Activated T-helper 17 cell treated with anti-CD3 and anti-CD28 coated beads, Interleukin-2, amount 50 U/mL, for 72 hours (primary cell): ENCODE data around the gene COG1. TPM values are rescaled to one million over a fixed set of nuclear protein-coding genes. Genes with fewer than 3 reads are reported as not detected.

Source experiments
- ATAC-seq: fragments of 150-1000 bp; cut with Tn5 transposase; replicated peaks from 2 replicates; pipeline ENCODE4 v1.10.0; 2021; ENCODE audit warnings: mild to moderate bottlenecking, moderate library complexity
- H3K27ac Mint-ChIP-seq: one replicate; pipeline ENCODE4 v1.8.0; 2022; ENCODE audit warnings: mixed read lengths
- H3K27me3 Mint-ChIP-seq: one replicate; pipeline ENCODE4 v1.8.0; 2022; ENCODE audit warnings: mixed read lengths
- H3K36me3 Mint-ChIP-seq: one replicate; pipeline ENCODE4 v1.8.0; 2022; ENCODE audit warnings: low read depth, mild to moderate bottlenecking, mixed read lengths
- H3K4me1 Mint-ChIP-seq: one replicate; pipeline ENCODE4 v1.8.0; 2022; ENCODE audit warnings: mixed read lengths
- H3K4me3 Mint-ChIP-seq: one replicate; pipeline ENCODE4 v1.8.0; 2022; ENCODE audit warnings: mild to moderate bottlenecking, mixed read lengths
- H3K9me3 Mint-ChIP-seq: one replicate; pipeline ENCODE4 v1.8.0; 2022; ENCODE audit warnings: mixed read lengths
- total RNA-seq, 2 donors: library from RNA; stranded (reverse); gene quantifications; one replicate each; pipeline ENCODE4 v1.2.3, GENCODE V29; 2022

The COG1 gene
- total RNA-seq, 2 donors from 2014 or later, result 22.5 to 27.3 TPM

GRCh38 chr17:73249700-73250099 lies 56.8 kb downstream of the COG1 start:
- H3K4me1 Mint-ChIP-seq, result no peaks in the 10 kb centered on the region
- H3K4me3 Mint-ChIP-seq, result no peak overlapping the region
- H3K9me3 Mint-ChIP-seq, result no peaks in the 10 kb centered on the region
- H3K36me3 Mint-ChIP-seq, result peaks cover 23% of the 10 kb centered on the region
- no peaks in the 10 kb centered on the region for H3K27me3 Mint-ChIP-seq
- no peak for ATAC-seq
- no peak overlapping the region for H3K27ac Mint-ChIP-seq

- H3K27me3 Mint-ChIP-seq, result no peaks in the 10 kb centered on the region
- ATAC-seq, result no peak
- no peak overlapping the region for H3K4me3 Mint-ChIP-seq
- no peaks in the 10 kb centered on the region for H3K4me1 Mint-ChIP-seq
- peak overlapping the region; percentile 5 for H3K27ac Mint-ChIP-seq
- no peaks in the 10 kb centered on the region for H3K9me3 Mint-ChIP-seq
- H3K36me3 Mint-ChIP-seq, result peaks cover 13% of the 10 kb centered on the region
Measured at GRCh38 chr17:73250851-73251640, 58.2 kb downstream of the COG1 start.

- no peak for ATAC-seq
- Mint-ChIP-seq H3K27me3 (no peaks in the 10 kb centered on the region), H3K36me3 (peaks cover 8% of the 10 kb centered on the region), H3K4me1 (no peaks in the 10 kb centered on the region), H3K4me3 (no peak overlapping the region), H3K9me3 (no peaks in the 10 kb centered on the region), H3K27ac (peak overlapping the region; percentile 5)
Measured at GRCh38 chr17:73251871-73252270, 59.0 kb downstream of the COG1 start.

DNA sequence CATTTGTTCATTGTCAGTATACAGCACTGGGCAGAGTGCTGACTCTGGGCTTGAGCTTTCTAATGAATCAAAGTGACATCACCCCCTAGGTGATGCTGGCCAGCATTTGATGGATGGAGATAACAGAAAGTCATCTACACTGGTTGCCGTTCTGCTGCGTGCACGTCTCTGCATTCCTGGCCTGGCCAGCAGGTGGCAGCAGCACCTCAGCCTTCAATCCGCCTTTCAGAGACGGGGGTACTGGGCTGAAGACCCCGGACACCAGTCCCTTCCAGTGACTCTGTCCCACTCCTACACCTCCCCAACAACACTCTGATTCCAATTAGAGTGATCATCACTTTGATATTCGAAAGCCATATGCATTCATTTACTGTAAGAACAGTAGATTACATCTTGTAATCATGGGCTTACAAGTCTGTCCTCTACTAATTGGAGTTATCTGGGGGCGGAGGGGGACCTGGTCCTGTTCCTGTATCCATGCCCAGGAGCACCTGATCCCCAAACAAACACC lies 62.9 kb downstream of the COG1 start:
- H3K36me3 Mint-ChIP-seq, result no peaks in the 10 kb centered on the region
- H3K27me3 Mint-ChIP-seq, result no peaks in the 10 kb centered on the region
- ATAC-seq, result peak; percentile 92
- no peaks in the 10 kb centered on the region for H3K4me1 Mint-ChIP-seq
- no peaks in the 10 kb centered on the region for H3K9me3 Mint-ChIP-seq
- H3K27ac Mint-ChIP-seq, result no peak overlapping the region
- H3K4me3 Mint-ChIP-seq, result no peak overlapping the region

DNA sequence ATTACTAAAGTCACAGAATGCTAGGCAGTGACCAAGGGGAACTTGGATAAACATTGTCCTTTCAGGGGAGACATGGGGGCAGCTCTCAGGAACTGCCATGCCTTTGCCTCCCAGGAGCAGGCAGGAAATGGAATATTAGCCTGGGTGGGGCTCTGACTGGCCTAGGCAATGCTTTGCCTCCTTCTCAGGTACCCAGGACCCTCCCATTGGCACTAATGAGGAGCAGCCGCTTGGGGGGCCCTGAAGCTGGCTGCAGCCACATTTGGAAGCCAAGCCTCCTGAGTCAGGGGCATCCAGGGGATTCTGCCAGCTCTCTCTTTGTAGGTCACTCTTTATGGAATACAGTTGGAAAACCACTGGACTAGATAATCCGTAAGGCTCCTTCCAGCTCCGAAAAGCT lies 63.4 kb downstream of the COG1 start:
- Mint-ChIP-seq H3K27ac (no peak overlapping the region), H3K4me3 (no peak overlapping the region), H3K4me1 (no peaks in the 10 kb centered on the region), H3K27me3 (no peaks in the 10 kb centered on the region), H3K36me3 (no peaks in the 10 kb centered on the region), H3K9me3 (no peaks in the 10 kb centered on the region)
- ATAC-seq, result no peak

- Mint-ChIP-seq H3K4me3 (no peak overlapping the region), H3K9me3 (no peaks in the 10 kb centered on the region), H3K27ac (no peak overlapping the region), H3K36me3 (no peaks in the 10 kb centered on the region), H3K4me1 (no peaks in the 10 kb centered on the region), H3K27me3 (no peaks in the 10 kb centered on the region)
- no peak for ATAC-seq
Measured at GRCh38 chr17:73257516-73257915, 64.7 kb downstream of the COG1 start.

Other genes starting within 250 kb of the COG1 start
- 10 to 100 TPM; 13.1 to 19.0 TPM for gene SLC39A11, start 100.4 kb upstream of the COG1 start, total RNA-seq
- under 1 TPM; 0.04 to 0.90 TPM for gene SSTR2, start 28.0 kb upstream of the COG1 start, total RNA-seq
- gene CPSF4L, start 68.8 kb downstream of the COG1 start, total RNA-seq, result not detected
- 1 to 10 TPM in 1 of 2 donors, under 1 TPM in 1; 0.67 to 2.5 TPM for gene CDC42EP4, start 118.9 kb downstream of the COG1 start, total RNA-seq